Activated T-helper 1 cell treated with anti-CD3 and anti-CD28 coated beads, Interleukin-12 subunit alpha, Interleukin-12 subunit beta, Interleukin-2, Interleukin-4 antibody, amounts not matched to agents 30 ng/mL and 10 ng/mL and 1 ng/mL, durations not matched to agents 14 hours and 24 hours and 36 hours (primary cell): ENCODE measurements around the gene MS4A6A. TPM values are rescaled to one million over a fixed set of nuclear protein-coding genes. Genes with fewer than 3 reads are reported as not detected.
"Not testable (repeated sequence)": the region's sequence is repeated elsewhere in the genome, so short reads cannot be mapped to it uniquely, and the experiment has no call there.

Source experiments
- DNase-seq: peaks from one replicate; pipeline ENCODE4 v3.0.0; 2021; ENCODE audit warnings: low spot score
- H3K27ac Mint-ChIP-seq: one replicate; pipeline ENCODE4 v1.8.0; 2021; ENCODE audit warnings: mild to moderate bottlenecking, mixed read lengths
- H3K27me3 Mint-ChIP-seq: one replicate; pipeline ENCODE4 v1.8.0; 2022; ENCODE audit warnings: mild to moderate bottlenecking, moderate library complexity, mixed read lengths; ENCODE audit not compliant: insufficient read depth
- H3K36me3 Mint-ChIP-seq: one replicate; pipeline ENCODE4 v1.8.0; 2021; ENCODE audit warnings: low read depth, mixed read lengths
- H3K4me1 Mint-ChIP-seq: one replicate; pipeline ENCODE4 v1.8.0; 2021; ENCODE audit warnings: low read depth, mixed read lengths
- H3K4me3 Mint-ChIP-seq: one replicate; pipeline ENCODE4 v1.8.0; 2021; ENCODE audit warnings: mild to moderate bottlenecking, moderate library complexity, mixed read lengths
- H3K9me3 Mint-ChIP-seq: one replicate; pipeline ENCODE4 v1.8.0; 2021; ENCODE audit warnings: mixed read lengths
- intact Hi-C: fragments of 100-400 bp; cut with micrococcal nuclease; formaldehyde crosslinking; loops from one replicate; pipeline ENCODE4 v1.15.1; 2024
- total RNA-seq: library from RNA; stranded (reverse); gene quantifications from 2 replicates; pipeline ENCODE4 v1.2.3, GENCODE V29; 2022

The MS4A6A gene
- total RNA-seq, 1 donor from 2014 or later, result not detected

GRCh38 chr11:60197442-60197841, 14.6 kb upstream of the MS4A6A start:
- H3K27me3 Mint-ChIP-seq, result no peaks in the 10 kb centered on the region

GRCh38 chr11:60195923-60196368, 13.1 kb upstream of the MS4A6A start:
- no peak for DNase-seq
- H3K4me1 Mint-ChIP-seq, result no peaks in the 10 kb centered on the region
- intact Hi-C loops, result no loop called here

More at GRCh38 chr11:60197442-60197841, 14.6 kb upstream of the MS4A6A start:
- intact Hi-C loops, result no loop called here
- DNase-seq, result no peak
- H3K4me1 Mint-ChIP-seq, result no peaks in the 10 kb centered on the region
- no peaks in the 10 kb centered on the region for H3K36me3 Mint-ChIP-seq
- no peak overlapping the region for H3K4me3 Mint-ChIP-seq
- H3K9me3 Mint-ChIP-seq, result peaks cover 9% of the 10 kb centered on the region
- no peak overlapping the region for H3K27ac Mint-ChIP-seq

GRCh38 chr11:60194511-60194910, 11.6 kb upstream of the MS4A6A start:
- no peak overlapping the region for H3K27ac Mint-ChIP-seq
- H3K27me3 Mint-ChIP-seq, result no peaks in the 10 kb centered on the region
- H3K4me1 Mint-ChIP-seq, result no peaks in the 10 kb centered on the region
- intact Hi-C loops, result no loop called here
- H3K36me3 Mint-ChIP-seq, result no peaks in the 10 kb centered on the region
- H3K9me3 Mint-ChIP-seq, result peaks cover 6% of the 10 kb centered on the region
- H3K4me3 Mint-ChIP-seq, result no peak overlapping the region
- no peak for DNase-seq

More at GRCh38 chr11:60195923-60196368, 13.1 kb upstream of the MS4A6A start:
- H3K27me3 Mint-ChIP-seq, result no peaks in the 10 kb centered on the region
- no peak overlapping the region for H3K27ac Mint-ChIP-seq
- H3K36me3 Mint-ChIP-seq, result no peaks in the 10 kb centered on the region
- H3K4me3 Mint-ChIP-seq, result no peak overlapping the region
- H3K9me3 Mint-ChIP-seq, result peaks cover 6% of the 10 kb centered on the region

GRCh38 chr11:60193687-60194433, 11.0 kb upstream of the MS4A6A start:
- H3K27ac Mint-ChIP-seq, result no peak overlapping the region
- peaks cover 6% of the 10 kb centered on the region for H3K9me3 Mint-ChIP-seq
- DNase-seq, result peak; percentile 15
- intact Hi-C loops, result loop anchor here (1.0 kb wide), 1 partner anchor 371 kb away; no protein-coding TSS in a partner anchor
- H3K4me3 Mint-ChIP-seq, result no peak overlapping the region
- no peaks in the 10 kb centered on the region for H3K4me1 Mint-ChIP-seq
- no peaks in the 10 kb centered on the region for H3K27me3 Mint-ChIP-seq
- no peaks in the 10 kb centered on the region for H3K36me3 Mint-ChIP-seq

- intact Hi-C loops, result not testable (repeated sequence)
These were observed 9.7 kb upstream of the MS4A6A start for GRCh38 chr11:60192564-60192963.

GRCh38 chr11:60188481-60188880, 5.6 kb upstream of the MS4A6A start:
- intact Hi-C loops, H3K4me1 Mint-ChIP-seq, H3K27ac Mint-ChIP-seq: not testable (repeated sequence)

More at GRCh38 chr11:60192564-60192963, 9.7 kb upstream of the MS4A6A start:
- not testable (repeated sequence) for H3K4me1 Mint-ChIP-seq, H3K27ac Mint-ChIP-seq, H3K36me3 Mint-ChIP-seq, H3K4me3 Mint-ChIP-seq, H3K9me3 Mint-ChIP-seq, DNase-seq, H3K27me3 Mint-ChIP-seq

GRCh38 chr11:60186128-60186527, 3.2 kb upstream of the MS4A6A start:
- H3K27me3 Mint-ChIP-seq, H3K4me1 Mint-ChIP-seq, intact Hi-C loops, H3K27ac Mint-ChIP-seq, H3K36me3 Mint-ChIP-seq, H3K9me3 Mint-ChIP-seq, H3K4me3 Mint-ChIP-seq, DNase-seq: not testable (repeated sequence)

More at GRCh38 chr11:60188481-60188880, 5.6 kb upstream of the MS4A6A start:
- H3K36me3 Mint-ChIP-seq, DNase-seq, H3K9me3 Mint-ChIP-seq, H3K4me3 Mint-ChIP-seq, H3K27me3 Mint-ChIP-seq: not testable (repeated sequence)

GRCh38 chr11:60185512-60185827, 2.6 kb upstream of the MS4A6A start:
- H3K4me3 Mint-ChIP-seq, DNase-seq, H3K4me1 Mint-ChIP-seq, intact Hi-C loops, H3K27me3 Mint-ChIP-seq, H3K9me3 Mint-ChIP-seq, H3K36me3 Mint-ChIP-seq, H3K27ac Mint-ChIP-seq: not testable (repeated sequence)

- Mint-ChIP-seq H3K4me1 (no peaks in the 10 kb centered on the region), H3K9me3 (no peaks in the 10 kb centered on the region), H3K27me3 (peaks cover 5% of the 10 kb centered on the region), H3K36me3 (no peaks in the 10 kb centered on the region), H3K4me3 (no peak overlapping the region), H3K27ac (no peak overlapping the region)
- intact Hi-C loops, result no loop called here
- DNase-seq, result no peak
These were observed 2.1 kb upstream of the MS4A6A start for GRCh38 chr11:60184824-60185511.

- no peak overlapping the region for H3K27ac Mint-ChIP-seq
- no peak overlapping the region for H3K4me3 Mint-ChIP-seq
- intact Hi-C loops, result no loop called here
- no peaks in the 10 kb centered on the region for H3K9me3 Mint-ChIP-seq
- H3K36me3 Mint-ChIP-seq, result no peaks in the 10 kb centered on the region
- H3K27me3 Mint-ChIP-seq, result peaks cover 7% of the 10 kb centered on the region
- DNase-seq, result no peak
- no peaks in the 10 kb centered on the region for H3K4me1 Mint-ChIP-seq
These were observed 815 bp upstream of the MS4A6A start for GRCh38 chr11:60183591-60184205.

- peaks cover 4% of the 10 kb centered on the region for H3K27me3 Mint-ChIP-seq
- H3K9me3 Mint-ChIP-seq, result peaks cover 3% of the 10 kb centered on the region
- no peak overlapping the region for H3K4me3 Mint-ChIP-seq
- intact Hi-C loops, result no loop called here
- H3K36me3 Mint-ChIP-seq, result no peaks in the 10 kb centered on the region
- no peak overlapping the region for H3K27ac Mint-ChIP-seq
- no peaks in the 10 kb centered on the region for H3K4me1 Mint-ChIP-seq
- DNase-seq, result no peak
These were observed 7.0 kb downstream of the MS4A6A start for GRCh38 chr11:60175860-60176275.

GRCh38 chr11:60172011-60172410, 10.9 kb downstream of the MS4A6A start:
- Mint-ChIP-seq H3K27ac (no peak overlapping the region), H3K4me1 (no peaks in the 10 kb centered on the region), H3K9me3 (peaks cover 24% of the 10 kb centered on the region), H3K4me3 (no peak overlapping the region), H3K36me3 (no peaks in the 10 kb centered on the region), H3K27me3 (peaks cover 2% of the 10 kb centered on the region)
- no peak for DNase-seq
- intact Hi-C loops, result no loop called here

GRCh38 chr11:60170566-60170965, 12.3 kb downstream of the MS4A6A start:
- Mint-ChIP-seq H3K9me3 (peaks cover 27% of the 10 kb centered on the region), H3K27ac (no peak overlapping the region), H3K4me1 (no peaks in the 10 kb centered on the region), H3K36me3 (no peaks in the 10 kb centered on the region), H3K27me3 (peaks cover 2% of the 10 kb centered on the region), H3K4me3 (no peak overlapping the region)
- intact Hi-C loops, result no loop called here
- no peak for DNase-seq
